HG02840 (cell line): ENCODE data around the gene KLK4.

Experiments used
- ATAC-seq: cut with Tn5 transposase; IDR thresholded peaks from one replicate; pipeline ENCODE4 v1.9.1; 2021; ENCODE audit warnings: mild to moderate bottlenecking, moderate library complexity, moderate number of reproducible peaks; ENCODE audit not compliant: unreplicated experiment, low FRiP score

The KLK4 gene

DNA sequence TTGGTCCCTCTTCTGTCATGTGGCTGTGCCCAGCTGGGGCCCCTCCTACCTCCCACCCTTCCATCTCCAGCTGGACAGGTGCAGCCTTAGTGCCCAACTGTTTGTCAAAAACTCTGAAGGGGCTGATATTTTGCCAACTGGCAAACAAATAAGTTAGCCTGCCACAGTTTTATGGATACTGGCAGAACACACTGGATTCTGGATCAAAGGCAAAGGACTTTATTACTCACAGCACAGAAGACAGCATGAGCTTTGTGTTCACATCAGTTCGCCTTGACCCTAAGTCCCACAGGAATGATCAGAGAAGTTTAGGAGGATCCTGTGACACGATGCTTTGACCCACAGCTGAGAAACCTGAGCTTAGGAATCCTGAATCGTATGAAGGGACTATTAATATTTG lies 21.6 kb downstream of the KLK4 start:
- ATAC-seq: no peak

DNA sequence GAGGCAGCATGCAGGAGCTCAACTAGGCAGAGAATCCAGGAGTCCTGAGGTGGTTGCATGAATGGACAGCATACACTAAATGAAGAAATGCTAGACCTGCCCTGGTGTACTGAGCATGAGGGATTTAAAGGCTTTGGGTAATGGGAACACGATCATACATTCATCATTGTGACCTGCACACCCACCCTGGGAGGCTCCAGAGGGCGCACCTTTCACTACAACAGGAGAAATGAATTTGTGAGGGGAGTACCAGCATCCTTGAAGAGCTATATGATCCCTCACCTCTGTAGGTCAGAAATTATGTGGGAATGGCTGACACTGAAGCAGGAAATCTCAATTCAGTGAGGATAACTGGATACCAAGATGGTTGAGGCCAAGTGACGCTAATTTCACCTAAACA lies 29.0 kb downstream of the KLK4 start:
- no peak for ATAC-seq

DNA sequence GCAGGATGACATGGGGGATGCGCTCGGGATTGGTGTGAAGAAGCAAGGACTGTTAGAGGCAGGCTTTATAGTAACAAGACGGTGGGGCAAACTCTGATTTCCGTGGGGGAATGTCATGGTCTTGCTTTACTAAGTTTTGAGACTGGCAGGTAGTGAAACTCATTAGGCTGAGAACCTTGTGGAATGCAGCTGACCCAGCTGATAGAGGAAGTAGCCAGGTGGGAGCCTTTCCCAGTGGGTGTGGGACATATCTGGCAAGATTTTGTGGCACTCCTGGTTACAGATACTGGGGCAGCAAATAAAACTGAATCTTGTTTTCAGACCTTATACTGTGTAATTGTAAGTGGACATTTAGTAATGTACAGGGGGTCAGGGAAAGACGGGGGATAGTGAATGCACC lies 31.0 kb downstream of the KLK4 start:
- no peak for ATAC-seq

DNA sequence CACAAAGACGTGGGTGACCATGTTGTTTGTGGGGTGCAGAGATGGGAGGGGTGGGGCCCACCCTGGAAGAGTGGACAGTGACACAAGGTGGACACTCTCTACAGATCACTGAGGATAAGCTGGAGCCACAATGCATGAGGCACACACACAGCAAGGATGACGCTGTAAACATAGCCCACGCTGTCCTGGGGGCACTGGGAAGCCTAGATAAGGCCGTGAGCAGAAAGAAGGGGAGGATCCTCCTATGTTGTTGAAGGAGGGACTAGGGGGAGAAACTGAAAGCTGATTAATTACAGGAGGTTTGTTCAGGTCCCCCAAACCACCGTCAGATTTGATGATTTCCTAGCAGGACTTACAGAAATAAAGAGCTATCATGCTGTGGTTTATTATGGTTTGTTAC lies 32.3 kb downstream of the KLK4 start:
- no peak for ATAC-seq

GRCh38 chr19:50877338-50877737 lies 33.9 kb downstream of the KLK4 start:
- ATAC-seq: no peak

DNA sequence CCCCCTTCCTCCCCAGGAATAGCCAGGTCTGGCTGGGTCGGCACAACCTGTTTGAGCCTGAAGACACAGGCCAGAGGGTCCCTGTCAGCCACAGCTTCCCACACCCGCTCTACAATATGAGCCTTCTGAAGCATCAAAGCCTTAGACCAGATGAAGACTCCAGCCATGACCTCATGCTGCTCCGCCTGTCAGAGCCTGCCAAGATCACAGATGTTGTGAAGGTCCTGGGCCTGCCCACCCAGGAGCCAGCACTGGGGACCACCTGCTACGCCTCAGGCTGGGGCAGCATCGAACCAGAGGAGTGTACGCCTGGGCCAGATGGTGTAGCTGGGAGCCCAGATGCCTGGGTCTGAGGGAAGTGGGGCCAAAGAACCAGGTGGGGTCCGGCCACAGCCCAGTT lies 34.7 kb downstream of the KLK4 start:
- ATAC-seq: no peak

DNA sequence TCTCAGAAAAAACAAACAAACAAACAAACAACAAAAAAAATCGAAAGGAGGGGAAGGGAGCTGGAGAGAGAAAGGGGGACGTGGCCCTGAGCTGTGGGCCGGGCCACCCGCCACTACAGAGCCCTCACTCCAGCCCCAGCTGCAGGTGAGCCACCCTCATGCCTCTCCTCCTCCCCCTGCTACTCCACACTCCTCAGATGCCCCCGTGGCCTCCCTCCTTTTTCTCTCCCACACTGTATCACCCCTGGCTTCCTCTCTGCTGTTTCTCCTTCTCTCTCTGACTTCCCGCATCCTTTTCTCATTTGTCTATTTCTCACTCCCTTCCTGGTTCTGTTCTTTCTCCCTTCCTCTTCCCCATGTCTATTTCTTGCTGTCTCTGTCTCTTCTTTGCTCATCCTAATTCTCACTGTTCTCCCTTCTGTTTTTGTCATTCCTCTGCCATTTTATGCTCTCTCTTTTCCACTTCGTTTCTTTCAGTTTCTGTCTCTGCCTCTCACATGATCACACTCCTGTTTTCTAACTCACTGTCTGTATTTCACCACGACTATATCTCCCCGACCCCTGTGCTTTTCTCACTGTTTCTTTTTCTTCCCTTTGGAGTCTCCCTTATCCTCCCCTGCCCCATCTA lies 35.3 kb downstream of the KLK4 start:
- no peak for ATAC-seq

DNA sequence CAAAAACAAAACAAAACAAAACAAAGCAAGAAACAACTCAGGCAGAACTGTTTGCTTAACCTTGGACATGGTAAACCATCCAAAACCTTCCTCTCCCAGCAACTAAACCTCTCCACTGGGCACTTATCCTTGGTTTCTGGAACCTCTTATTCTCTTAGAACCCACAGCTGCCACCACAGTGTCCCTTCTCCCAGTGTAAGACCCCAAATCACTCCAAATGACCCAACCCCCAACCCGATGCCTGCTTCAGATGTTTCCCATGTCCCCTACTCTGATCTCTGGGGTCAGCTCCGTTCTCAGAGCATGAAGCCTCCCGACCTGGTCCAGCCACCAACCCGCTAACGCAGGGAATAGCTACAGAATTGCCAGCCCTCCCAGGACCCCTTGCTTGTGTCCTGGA lies 37.0 kb downstream of the KLK4 start:
- no peak for ATAC-seq

GRCh38 chr19:50873056-50873455 lies 38.1 kb downstream of the KLK4 start, which contains the start of gene KLK2:
Gene KLK2, plus strand, starts transcription at chr19:50873439. Its CDS starts 35 bp downstream, at chr19:50873474.
- no peak for ATAC-seq

- ATAC-seq: no peak
Observed at GRCh38 chr19:50870417-50871089, 40.6 kb downstream of the KLK4 start.

- no peak for ATAC-seq
Observed at GRCh38 chr19:50869479-50869878, 41.7 kb downstream of the KLK4 start.

- no peak for ATAC-seq
Observed at GRCh38 chr19:50861496-50862286, 49.5 kb downstream of the KLK4 start.

- no peak for ATAC-seq
Observed at GRCh38 chr19:50861010-50861409, 50.2 kb downstream of the KLK4 start.

- ATAC-seq: no peak
Observed at GRCh38 chr19:50859849-50860248, 51.3 kb downstream of the KLK4 start.

GRCh38 chr19:50858886-50859285 lies 52.3 kb downstream of the KLK4 start:
- no peak for ATAC-seq

GRCh38 chr19:50857366-50857765 lies 53.8 kb downstream of the KLK4 start:
- ATAC-seq: no peak
